Measurements from ENCODE around the gene FLOT1. TPM values are rescaled to one million over a fixed set of nuclear protein-coding genes. Genes with fewer than 3 reads are reported as not detected.

FLOT1 gene
- total and polyA plus RNA-seq, 2 of the 13 experiments (the other 11 are each of a cell fraction or from before 2014, with no cell fraction given) = 82.3 to 130 TPM

DNA sequence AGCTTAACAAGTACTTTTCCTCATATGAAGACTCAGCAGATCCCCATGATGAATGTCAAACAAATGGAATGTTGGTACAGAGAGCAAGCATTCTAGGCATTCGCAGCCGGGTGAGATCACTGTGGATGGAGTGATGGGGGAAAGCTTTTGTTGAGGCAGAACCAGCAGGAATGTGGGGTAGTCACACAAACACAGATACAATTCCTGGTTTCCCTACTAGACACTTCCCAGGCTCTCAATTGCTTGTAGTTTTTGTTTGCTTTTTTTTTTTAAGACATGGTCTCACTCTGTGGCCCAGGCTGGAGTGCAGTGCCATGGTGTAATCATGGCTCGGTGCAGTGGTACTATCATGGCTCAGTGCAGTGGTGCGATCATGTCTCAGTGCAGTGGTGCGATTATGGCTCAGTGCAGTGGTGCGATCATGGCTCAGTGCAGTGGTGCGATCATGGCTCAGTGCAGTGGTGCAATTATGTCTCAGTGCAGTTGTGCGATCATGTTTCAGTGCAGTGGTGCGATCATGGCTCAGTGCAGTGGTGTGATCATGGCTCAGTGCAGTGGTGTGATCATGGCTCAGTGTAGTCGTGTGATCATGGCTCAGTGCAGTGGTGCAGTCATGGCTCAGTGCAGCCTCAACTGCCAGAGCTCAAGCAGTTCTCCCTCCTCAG lies 17.2 kb upstream of the FLOT1 start (continued):
- TF ChIP-seq TGIF2 (CRISPR knock-in tag; IDR thresholded peaks at IDR 0.05) (peak; percentile 9), NFATC3 (CRISPR knock-in tag; IDR thresholded peaks at IDR 0.05) (no peak), ZNF501 (CRISPR knock-in tag; IDR thresholded peaks at IDR 0.05) (peak; percentile 65; the same call in 1 of the 2 replicates), ZNF350 (CRISPR knock-in tag; IDR thresholded peaks at IDR 0.05; ENCODE audit: borderline replicate concordance, low read depth) (no peak), ZNF430 (CRISPR knock-in tag; IDR thresholded peaks at IDR 0.05) (no peak), ZC3H13 (CRISPR knock-in tag; IDR thresholded peaks at IDR 0.05) (no peak), ZNF672 (CRISPR knock-in tag; IDR thresholded peaks at IDR 0.05) (no peak), ZNF282 (IDR thresholded peaks at IDR 0.05; ENCODE audit: partially characterized antibody) (no peak), MLLT10 (CRISPR knock-in tag; IDR thresholded peaks at IDR 0.05) (no peak), SMAD9 (CRISPR knock-in tag; IDR thresholded peaks at IDR 0.05) (no peak), POLR2A (IDR thresholded peaks at IDR 0.05; ENCODE audit: insufficient read depth in 1 of 2, low read depth in 2 of 2, low read length in 2 of 2) (no peak)
- TF ChIP-seq, protein P1, sequence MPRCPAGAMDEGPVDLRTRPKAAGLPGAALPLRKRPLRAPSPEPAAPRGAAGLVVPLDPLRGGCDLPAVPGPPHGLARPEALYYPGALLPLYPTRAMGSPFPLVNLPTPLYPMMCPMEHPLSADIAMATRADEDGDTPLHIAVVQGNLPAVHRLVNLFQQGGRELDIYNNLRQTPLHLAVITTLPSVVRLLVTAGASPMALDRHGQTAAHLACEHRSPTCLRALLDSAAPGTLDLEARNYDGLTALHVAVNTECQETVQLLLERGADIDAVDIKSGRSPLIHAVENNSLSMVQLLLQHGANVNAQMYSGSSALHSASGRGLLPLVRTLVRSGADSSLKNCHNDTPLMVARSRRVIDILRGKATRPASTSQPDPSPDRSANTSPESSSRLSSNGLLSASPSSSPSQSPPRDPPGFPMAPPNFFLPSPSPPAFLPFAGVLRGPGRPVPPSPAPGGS (CRISPR knock-in tag; IDR thresholded peaks at IDR 0.05) = no peak
- TF ChIP-seq, protein P2, sequence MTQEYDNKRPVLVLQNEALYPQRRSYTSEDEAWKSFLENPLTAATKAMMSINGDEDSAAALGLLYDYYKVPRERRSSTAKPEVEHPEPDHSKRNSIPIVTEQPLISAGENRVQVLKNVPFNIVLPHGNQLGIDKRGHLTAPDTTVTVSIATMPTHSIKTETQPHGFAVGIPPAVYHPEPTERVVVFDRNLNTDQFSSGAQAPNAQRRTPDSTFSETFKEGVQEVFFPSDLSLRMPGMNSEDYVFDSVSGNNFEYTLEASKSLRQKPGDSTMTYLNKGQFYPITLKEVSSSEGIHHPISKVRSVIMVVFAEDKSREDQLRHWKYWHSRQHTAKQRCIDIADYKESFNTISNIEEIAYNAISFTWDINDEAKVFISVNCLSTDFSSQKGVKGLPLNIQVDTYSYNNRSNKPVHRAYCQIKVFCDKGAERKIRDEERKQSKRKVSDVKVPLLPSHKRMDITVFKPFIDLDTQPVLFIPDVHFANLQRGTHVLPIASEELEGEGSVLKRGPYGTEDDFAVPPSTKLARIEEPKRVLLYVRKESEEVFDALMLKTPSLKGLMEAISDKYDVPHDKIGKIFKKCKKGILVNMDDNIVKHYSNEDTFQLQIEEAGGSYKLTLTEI (CRISPR knock-in tag; conservative IDR thresholded peaks at IDR 0.05) = no peak
- TF ChIP-seq, protein P3, sequence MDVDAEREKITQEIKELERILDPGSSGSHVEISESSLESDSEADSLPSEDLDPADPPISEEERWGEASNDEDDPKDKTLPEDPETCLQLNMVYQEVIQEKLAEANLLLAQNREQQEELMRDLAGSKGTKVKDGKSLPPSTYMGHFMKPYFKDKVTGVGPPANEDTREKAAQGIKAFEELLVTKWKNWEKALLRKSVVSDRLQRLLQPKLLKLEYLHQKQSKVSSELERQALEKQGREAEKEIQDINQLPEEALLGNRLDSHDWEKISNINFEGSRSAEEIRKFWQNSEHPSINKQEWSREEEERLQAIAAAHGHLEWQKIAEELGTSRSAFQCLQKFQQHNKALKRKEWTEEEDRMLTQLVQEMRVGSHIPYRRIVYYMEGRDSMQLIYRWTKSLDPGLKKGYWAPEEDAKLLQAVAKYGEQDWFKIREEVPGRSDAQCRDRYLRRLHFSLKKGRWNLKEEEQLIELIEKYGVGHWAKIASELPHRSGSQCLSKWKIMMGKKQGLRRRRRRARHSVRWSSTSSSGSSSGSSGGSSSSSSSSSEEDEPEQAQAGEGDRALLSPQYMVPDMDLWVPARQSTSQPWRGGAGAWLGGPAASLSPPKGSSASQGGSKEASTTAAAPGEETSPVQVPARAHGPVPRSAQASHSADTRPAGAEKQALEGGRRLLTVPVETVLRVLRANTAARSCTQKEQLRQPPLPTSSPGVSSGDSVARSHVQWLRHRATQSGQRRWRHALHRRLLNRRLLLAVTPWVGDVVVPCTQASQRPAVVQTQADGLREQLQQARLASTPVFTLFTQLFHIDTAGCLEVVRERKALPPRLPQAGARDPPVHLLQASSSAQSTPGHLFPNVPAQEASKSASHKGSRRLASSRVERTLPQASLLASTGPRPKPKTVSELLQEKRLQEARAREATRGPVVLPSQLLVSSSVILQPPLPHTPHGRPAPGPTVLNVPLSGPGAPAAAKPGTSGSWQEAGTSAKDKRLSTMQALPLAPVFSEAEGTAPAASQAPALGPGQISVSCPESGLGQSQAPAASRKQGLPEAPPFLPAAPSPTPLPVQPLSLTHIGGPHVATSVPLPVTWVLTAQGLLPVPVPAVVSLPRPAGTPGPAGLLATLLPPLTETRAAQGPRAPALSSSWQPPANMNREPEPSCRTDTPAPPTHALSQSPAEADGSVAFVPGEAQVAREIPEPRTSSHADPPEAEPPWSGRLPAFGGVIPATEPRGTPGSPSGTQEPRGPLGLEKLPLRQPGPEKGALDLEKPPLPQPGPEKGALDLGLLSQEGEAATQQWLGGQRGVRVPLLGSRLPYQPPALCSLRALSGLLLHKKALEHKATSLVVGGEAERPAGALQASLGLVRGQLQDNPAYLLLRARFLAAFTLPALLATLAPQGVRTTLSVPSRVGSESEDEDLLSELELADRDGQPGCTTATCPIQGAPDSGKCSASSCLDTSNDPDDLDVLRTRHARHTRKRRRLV (CRISPR knock-in tag; IDR thresholded peaks at IDR 0.05) = no peak
- TF ChIP-seq, protein P4, sequence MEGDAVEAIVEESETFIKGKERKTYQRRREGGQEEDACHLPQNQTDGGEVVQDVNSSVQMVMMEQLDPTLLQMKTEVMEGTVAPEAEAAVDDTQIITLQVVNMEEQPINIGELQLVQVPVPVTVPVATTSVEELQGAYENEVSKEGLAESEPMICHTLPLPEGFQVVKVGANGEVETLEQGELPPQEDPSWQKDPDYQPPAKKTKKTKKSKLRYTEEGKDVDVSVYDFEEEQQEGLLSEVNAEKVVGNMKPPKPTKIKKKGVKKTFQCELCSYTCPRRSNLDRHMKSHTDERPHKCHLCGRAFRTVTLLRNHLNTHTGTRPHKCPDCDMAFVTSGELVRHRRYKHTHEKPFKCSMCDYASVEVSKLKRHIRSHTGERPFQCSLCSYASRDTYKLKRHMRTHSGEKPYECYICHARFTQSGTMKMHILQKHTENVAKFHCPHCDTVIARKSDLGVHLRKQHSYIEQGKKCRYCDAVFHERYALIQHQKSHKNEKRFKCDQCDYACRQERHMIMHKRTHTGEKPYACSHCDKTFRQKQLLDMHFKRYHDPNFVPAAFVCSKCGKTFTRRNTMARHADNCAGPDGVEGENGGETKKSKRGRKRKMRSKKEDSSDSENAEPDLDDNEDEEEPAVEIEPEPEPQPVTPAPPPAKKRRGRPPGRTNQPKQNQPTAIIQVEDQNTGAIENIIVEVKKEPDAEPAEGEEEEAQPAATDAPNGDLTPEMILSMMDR (CRISPR knock-in tag; IDR thresholded peaks at IDR 0.05) = no peak
- TF ChIP-seq, protein P5, sequence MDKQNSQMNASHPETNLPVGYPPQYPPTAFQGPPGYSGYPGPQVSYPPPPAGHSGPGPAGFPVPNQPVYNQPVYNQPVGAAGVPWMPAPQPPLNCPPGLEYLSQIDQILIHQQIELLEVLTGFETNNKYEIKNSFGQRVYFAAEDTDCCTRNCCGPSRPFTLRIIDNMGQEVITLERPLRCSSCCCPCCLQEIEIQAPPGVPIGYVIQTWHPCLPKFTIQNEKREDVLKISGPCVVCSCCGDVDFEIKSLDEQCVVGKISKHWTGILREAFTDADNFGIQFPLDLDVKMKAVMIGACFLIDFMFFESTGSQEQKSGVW (CRISPR knock-in tag; IDR thresholded peaks at IDR 0.05; ENCODE audit: borderline replicate concordance) = no peak
- TF ChIP-seq, protein P6, sequence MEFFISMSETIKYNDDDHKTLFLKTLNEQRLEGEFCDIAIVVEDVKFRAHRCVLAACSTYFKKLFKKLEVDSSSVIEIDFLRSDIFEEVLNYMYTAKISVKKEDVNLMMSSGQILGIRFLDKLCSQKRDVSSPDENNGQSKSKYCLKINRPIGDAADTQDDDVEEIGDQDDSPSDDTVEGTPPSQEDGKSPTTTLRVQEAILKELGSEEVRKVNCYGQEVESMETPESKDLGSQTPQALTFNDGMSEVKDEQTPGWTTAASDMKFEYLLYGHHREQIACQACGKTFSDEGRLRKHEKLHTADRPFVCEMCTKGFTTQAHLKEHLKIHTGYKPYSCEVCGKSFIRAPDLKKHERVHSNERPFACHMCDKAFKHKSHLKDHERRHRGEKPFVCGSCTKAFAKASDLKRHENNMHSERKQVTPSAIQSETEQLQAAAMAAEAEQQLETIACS (CRISPR knock-in tag; IDR thresholded peaks at IDR 0.05) = no peak
